ENCODE results near the gene DLX1. TPM values are rescaled to one million over a fixed set of nuclear protein-coding genes. Genes with fewer than 3 reads are reported as not detected.

DLX1 gene
- total and polyA plus RNA-seq, 2 of the 8 experiments (the other 6 are each of a cell fraction or from before 2014, with no cell fraction given), result 0.11 TPM; not detected in 1

DNA sequence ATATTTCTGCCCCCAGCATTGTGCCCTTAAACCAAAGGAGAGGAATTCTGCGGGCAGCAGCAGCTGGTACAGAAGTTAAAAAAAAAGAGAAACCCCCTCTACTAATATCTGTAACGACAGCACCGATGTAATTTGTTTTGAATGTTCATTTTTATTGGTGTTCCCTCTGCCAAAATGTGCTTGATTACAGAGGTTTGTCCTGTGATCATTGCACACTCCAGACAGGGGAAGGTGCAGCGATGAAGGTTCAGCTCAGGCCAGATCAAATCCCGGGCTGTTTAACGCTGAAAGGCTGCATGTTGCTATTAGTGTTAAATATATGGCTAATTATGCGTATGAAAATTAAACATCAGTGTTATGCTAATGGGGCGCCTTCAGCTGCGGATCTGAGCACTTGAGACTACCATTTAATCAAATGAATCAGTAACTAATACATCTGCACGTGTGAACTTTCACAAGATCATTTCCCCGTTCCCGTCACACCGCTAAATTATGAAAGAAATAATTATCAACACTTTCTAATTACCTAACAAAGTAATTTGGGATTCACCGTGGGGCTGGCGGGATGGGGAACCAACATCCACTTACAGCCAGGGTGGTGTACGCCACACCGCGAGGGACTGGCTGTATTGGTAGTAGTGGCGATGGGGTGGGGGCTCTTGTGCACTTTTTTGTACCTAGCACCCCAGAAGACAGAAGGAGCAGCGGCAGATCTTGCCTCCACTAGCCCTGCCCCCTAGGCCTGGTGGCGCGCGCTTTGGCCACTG is 1.5 kb upstream of the DLX1 start:
- no peak overlapping the region for H3K27ac ChIP-seq (ENCODE audit: low read depth, low read length)
- H3K23ac ChIP-seq (ENCODE audit: insufficient read length), result no peak overlapping the region
- no peaks in the 10 kb centered on the region for H3K79me2 ChIP-seq (ENCODE audit: control insufficient read depth in 1 of 2, insufficient read depth in 2 of 2, low read length in 2 of 2)
- ChIA-PET CTCF (ENCODE audit: partially characterized antibody) (interaction anchor here (0.6 to 2.6 kb wide), 3 partner anchors 17 to 138 kb away, joined by 3 to 19 read pairs (median 3); partner anchors contain the start of gene DLX2), POLR2A (ENCODE audit: partially characterized antibody) (interaction anchor here (0.6 to 14.0 kb wide), 3 partner anchors 9 to 586 kb away, joined by 3 to 184 read pairs (median 4); partner anchors contain the start of gene DLX2)
- H2AFZ ChIP-seq (ENCODE audit: low read length), result no peak overlapping the region
- no peaks in the 10 kb centered on the region for H3K9me3 ChIP-seq (ENCODE audit: insufficient read depth in 2 of 2, low read depth in 1 of 2, low read length in 1 of 2)
- no peak overlapping the region for H2BK5ac ChIP-seq (ENCODE audit: low read depth, low read length)
- no peaks in the 10 kb centered on the region for H3K36me3 ChIP-seq (ENCODE audit: control insufficient read depth in 2 of 4, insufficient read depth in 4 of 4, low read length in 3 of 4)
- 4% methylated on average over 23 of the region's 23 CpGs; no CpG with 5 or more reads in 1 of the 2 experiments for WGBS, 2 experiments (ENCODE audit: extremely low coverage in 1 of 2, insufficient coverage in 1 of 2, insufficient read length in 1 of 2, insufficient replicate concordance in 2 of 2, low coverage in 1 of 2, low lambda C conversion rate in 2 of 2, missing lambda C conversion rate in 1 of 2)
- H3K56ac ChIP-seq (replicated peaks; ENCODE audit: insufficient read length, low read depth, low read length), result no peak overlapping the region
- 0 out of 2 replicates have a peak overlapping the region, but pooled peaks have one; percentile 46 for H2BK15ac ChIP-seq (ENCODE audit: low read length)
- peak overlapping the region; percentile 55; the same call in 1 of the 2 replicates for H2BK12ac ChIP-seq (ENCODE audit: low read depth, low read length)
- peaks cover 2 to 61% (median 31%) of the 10 kb centered on the region in 4 experiments for H3K4me1 ChIP-seq (replicated peaks in 1 of 4; ENCODE audit: control insufficient read depth in 3 of 4, insufficient read depth in 4 of 4, low read length in 3 of 4)
- no peaks in the 10 kb centered on the region for H3K79me1 ChIP-seq (ENCODE audit: low read depth, low read length)
- H3K9ac ChIP-seq (replicated peaks in 1 of 4; ENCODE audit: extremely low read depth in 1 of 4, low read depth in 3 of 4, low read length in 3 of 4), result no peak overlapping the region
- no peak overlapping the region for H3K4ac ChIP-seq (replicated peaks; ENCODE audit: insufficient read length, low read depth, low read length)
- no peak overlapping the region for H2BK120ac ChIP-seq (replicated peaks; ENCODE audit: low read depth, low read length)
- TF ChIP-seq EP300 (IDR thresholded peaks at IDR 0.05; ENCODE audit: borderline replicate concordance in 1 of 2, low read depth in 2 of 2, low read length in 2 of 2) (no peak), CBX8 (IDR thresholded peaks at IDR 0.05; ENCODE audit: borderline replicate concordance, low read depth, low read length) (peak; percentile 67; the same call in 1 of the 2 replicates), RNF2 (IDR thresholded peaks at IDR 0.05; ENCODE audit: borderline replicate concordance, low read depth, low read length, missing control alignments, poor library complexity, severe bottlenecking) (peak; percentile 56), EZH2 (IDR thresholded peaks at IDR 0.05; ENCODE audit: low read depth, low read length, severe bottlenecking) (no peak)
- TF ChIP-seq, protein P1, sequence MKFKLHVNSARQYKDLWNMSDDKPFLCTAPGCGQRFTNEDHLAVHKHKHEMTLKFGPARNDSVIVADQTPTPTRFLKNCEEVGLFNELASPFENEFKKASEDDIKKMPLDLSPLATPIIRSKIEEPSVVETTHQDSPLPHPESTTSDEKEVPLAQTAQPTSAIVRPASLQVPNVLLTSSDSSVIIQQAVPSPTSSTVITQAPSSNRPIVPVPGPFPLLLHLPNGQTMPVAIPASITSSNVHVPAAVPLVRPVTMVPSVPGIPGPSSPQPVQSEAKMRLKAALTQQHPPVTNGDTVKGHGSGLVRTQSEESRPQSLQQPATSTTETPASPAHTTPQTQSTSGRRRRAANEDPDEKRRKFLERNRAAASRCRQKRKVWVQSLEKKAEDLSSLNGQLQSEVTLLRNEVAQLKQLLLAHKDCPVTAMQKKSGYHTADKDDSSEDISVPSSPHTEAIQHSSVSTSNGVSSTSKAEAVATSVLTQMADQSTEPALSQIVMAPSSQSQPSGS (IDR thresholded peaks at IDR 0.05; ENCODE audit: low read length), result no peak
- peaks cover 14% of the 10 kb centered on the region; the same call in 1 of the 2 replicates for H3K23me2 ChIP-seq (ENCODE audit: low read depth, low read length)
- peaks cover 89 to 100% (median 99%) of the 10 kb centered on the region in 4 experiments for H3K27me3 ChIP-seq (replicated peaks in 1 of 4; ENCODE audit: control insufficient read depth in 3 of 4, extremely low read depth in 1 of 4, insufficient read depth in 3 of 4, low read length in 3 of 4)
- H3K18ac ChIP-seq (ENCODE audit: extremely low read depth, low read length), result 0 out of 2 replicates have a peak overlapping the region, but pooled peaks have one; percentile 48
- DNase-seq (ENCODE audit: low read depth in 1 of 2, low spot score in 2 of 2), result peak in 1 of 2 experiments; percentile 72
- no peak overlapping the region for H3K14ac ChIP-seq (ENCODE audit: insufficient read length)
- H4K91ac ChIP-seq (replicated peaks; ENCODE audit: insufficient read length, low read length), result no peak overlapping the region
- H4K5ac ChIP-seq (ENCODE audit: insufficient read length, low read depth, low read length), result no peak overlapping the region
- no peak overlapping the region for H4K8ac ChIP-seq (ENCODE audit: extremely low read depth, insufficient read depth, low read length)
- peaks cover 20 to 42% of the 10 kb centered on the region in 2 experiments for H4K20me1 ChIP-seq (replicated peaks in 1 of 2; ENCODE audit: control insufficient read depth in 1 of 2, insufficient read depth in 2 of 2, low read length in 2 of 2)
- no peak overlapping the region for H2BK20ac ChIP-seq (ENCODE audit: low read length)
- H3K4me3 ChIP-seq (ENCODE audit: extremely low read depth in 1 of 4, insufficient read depth in 2 of 4, low read depth in 3 of 4, low read length in 4 of 4), result peak overlapping the region in 3 of 4 experiments; percentile 47 to 66 (median 59); a peak in 6 of 8 replicates
- peak overlapping the region; percentile 78 to 84 for H3K4me2 ChIP-seq (ENCODE audit: insufficient read depth in 1 of 2, low read depth in 2 of 2, low read length in 2 of 2)
- no peak for FAIRE-seq
- 0 out of 2 replicates have a peak overlapping the region, but pooled peaks have one; percentile 40 for H2AK5ac ChIP-seq (ENCODE audit: low read depth, low read length)

All from H1 (cell line).